Peyer's patch (tissue), 4 donors: ENCODE results near the gene NOL6. TPM values are rescaled to one million over a fixed set of nuclear protein-coding genes. Genes with fewer than 3 reads are reported as not detected.

Experiments
- DNase-seq, 3 donors: peaks; one replicate each; pipeline ENCODE4 v3.0.0-alpha.2; 2017 to 2019
- H3K27ac ChIP-seq, 4 donors: fragments of 200-600 bp; sonication (generic); one replicate each; pipeline ENCODE4 v1.5.1; 2016 to 2019
- H3K27me3 ChIP-seq, 2 donors: fragments of 200-600 bp; sonication (generic); one replicate each; pipeline ENCODE4 v1.5.1; 2019
- H3K36me3 ChIP-seq, 3 donors: fragments of 200-600 bp; sonication (generic); one replicate each; pipeline ENCODE4 v1.5.1; 2016 to 2019
- H3K4me1 ChIP-seq, 4 donors: fragments of 200-600 bp; sonication (generic); one replicate each; pipeline ENCODE4 v1.5.1; 2016 to 2019
- H3K4me3 ChIP-seq, 4 donors: fragments of 200-600 bp; sonication (generic); 1 replicate in 3 of 4; 2 replicates in 1 of 4; pipeline ENCODE4 v1.5.1; 2016 to 2019; ENCODE audit warnings: mild to moderate bottlenecking in 1 of 4
- H3K9me3 ChIP-seq, 4 donors: fragments of 200-600 bp; sonication (generic); one replicate each; pipeline ENCODE4 v1.5.1; 2016 to 2019; ENCODE audit warnings: mild to moderate bottlenecking in 1 of 4
- CTCF ChIP-seq, 6 experiments: fragments of 450-650 bp in 4 of 6; fragments of 200-600 bp in 2 of 6; sonication (generic) in 1 of 6; IDR thresholded peaks; one replicate each; pipeline ENCODE4 v1.5.1; 2017 to 2019; ENCODE audit warnings: antibody characterized with exemption in 6 of 6, mild to moderate bottlenecking in 3 of 6, moderate library complexity in 1 of 6
- POLR2A ChIP-seq, 2 donors: fragments of 450-650 bp; IDR thresholded peaks; one replicate each; pipeline ENCODE4 v1.5.1; 2017; ENCODE audit warnings: antibody characterized with exemption in 2 of 2, mild to moderate bottlenecking in 2 of 2, moderate library complexity in 2 of 2
- total RNA-seq, 4 donors: library from RNA; depleted of rRNA; stranded (reverse); fragments of >200 nt; gene quantifications; one replicate each; pipeline ENCODE4 v1.1.0, GENCODE V29; 2016

NOL6 gene
- total RNA-seq, 4 donors from 2014 or later, result 14.5 to 26.4 (median 18.4) TPM

- TF ChIP-seq POLR2A (IDR thresholded peaks at IDR 0.05) (no peak), CTCF (IDR thresholded peaks at IDR 0.05) (no peak)
These were observed 1.4 kb downstream of the NOL6 start for GRCh38 chr9:33472171-33472880.

GRCh38 chr9:33471361-33471760 lies 2.4 kb downstream of the NOL6 start:
- no peak overlapping the region for H3K27ac ChIP-seq
- no peak for DNase-seq
- H3K4me1 ChIP-seq, result peaks cover 0 to 16% (median 8%) of the 10 kb centered on the region in 4 donors
- H3K27me3 ChIP-seq, result no peaks in the 10 kb centered on the region
- H3K36me3 ChIP-seq, result peaks cover 0 to 58% (median 0%) of the 10 kb centered on the region in 3 donors
- no peaks in the 10 kb centered on the region for H3K9me3 ChIP-seq
- H3K4me3 ChIP-seq, result no peak overlapping the region
- no peak for TF ChIP-seq POLR2A (IDR thresholded peaks at IDR 0.05)

More at GRCh38 chr9:33472171-33472880, 1.4 kb downstream of the NOL6 start:
- Histone ChIP-seq H3K27ac (no peak overlapping the region), H3K4me1 (peaks cover 0 to 16% (median 8%) of the 10 kb centered on the region in 4 donors), H3K4me3 (peak overlapping the region in 1 of 4 donors; percentile 80), H3K36me3 (peaks cover 0 to 49% (median 0%) of the 10 kb centered on the region in 3 donors), H3K27me3 (no peaks in the 10 kb centered on the region), H3K9me3 (no peaks in the 10 kb centered on the region)
- peak in 1 of 3 donors; percentile 42 for DNase-seq

GRCh38 chr9:33469891-33470290 lies 3.8 kb downstream of the NOL6 start:
- DNase-seq, result peak in 1 of 3 donors; percentile 39
- H3K4me3 ChIP-seq, result no peak overlapping the region
- no peaks in the 10 kb centered on the region for H3K27me3 ChIP-seq
- peaks cover 0 to 16% (median 8%) of the 10 kb centered on the region in 4 donors for H3K4me1 ChIP-seq
- H3K9me3 ChIP-seq, result no peaks in the 10 kb centered on the region
- TF ChIP-seq CTCF (IDR thresholded peaks at IDR 0.05) (no peak), POLR2A (IDR thresholded peaks at IDR 0.05) (no peak)
- H3K36me3 ChIP-seq, result peaks cover 0 to 73% (median 0%) of the 10 kb centered on the region in 3 donors
- H3K27ac ChIP-seq, result no peak overlapping the region

GRCh38 chr9:33468797-33469621 lies 4.7 kb downstream of the NOL6 start:
- peak in 2 of 3 donors; percentile 36 to 39 for DNase-seq
- no peak overlapping the region for H3K27ac ChIP-seq
- H3K27me3 ChIP-seq, result no peaks in the 10 kb centered on the region
- H3K4me1 ChIP-seq, result peaks cover 0 to 16% (median 8%) of the 10 kb centered on the region in 4 donors
- peaks cover 0 to 80% (median 0%) of the 10 kb centered on the region in 3 donors for H3K36me3 ChIP-seq
- H3K4me3 ChIP-seq, result no peak overlapping the region
- no peaks in the 10 kb centered on the region for H3K9me3 ChIP-seq
- TF ChIP-seq CTCF (IDR thresholded peaks at IDR 0.05) (no peak), POLR2A (IDR thresholded peaks at IDR 0.05) (no peak)

- Histone ChIP-seq H3K9me3 (no peaks in the 10 kb centered on the region), H3K36me3 (peaks cover 0 to 87% (median 0%) of the 10 kb centered on the region in 3 donors)
These were observed 5.5 kb downstream of the NOL6 start for GRCh38 chr9:33468215-33468730.

More at GRCh38 chr9:33468215-33468730, 5.5 kb downstream of the NOL6 start:
- TF ChIP-seq POLR2A (IDR thresholded peaks at IDR 0.05) (no peak), CTCF (IDR thresholded peaks at IDR 0.05) (no peak)
- Histone ChIP-seq H3K27me3 (no peaks in the 10 kb centered on the region), H3K27ac (no peak overlapping the region), H3K4me1 (peaks cover 0 to 15% (median 8%) of the 10 kb centered on the region in 4 donors), H3K4me3 (no peak overlapping the region)
- peak in 2 of 3 donors; percentile 39 for DNase-seq
